ENCODE data around the gene BAMBI. TPM values are rescaled to one million over a fixed set of nuclear protein-coding genes. Genes with fewer than 3 reads are reported as not detected.

Gene BAMBI
- polyA plus RNA-seq, 1 experiment, result 6.0 TPM

GRCh38 chr10:28679581-28680357, 2.4 kb downstream of the BAMBI start:
- ChIA-PET POLR2A (interaction anchor here (0.6 kb wide), 2 partner anchors 10 to 307 kb away, joined by 4 to 5 read pairs; no protein-coding TSS in a partner anchor), CTCF (interaction anchor here (0.6 to 1.7 kb wide), 6 partner anchors 36 to 646 kb away, joined by 3 to 5 read pairs (median 3); no protein-coding TSS in a partner anchor)
- H3K4me3 ChIP-seq (ENCODE audit: low read depth, low read length), result no peak overlapping the region
- peaks cover 11% of the 10 kb centered on the region for H3K27me3 ChIP-seq (ENCODE audit: control insufficient read depth, insufficient read depth, low read length)
- no peak for DNase-seq (ENCODE audit: low read depth)
- no peak for TF ChIP-seq CTCF (IDR thresholded peaks at IDR 0.05; ENCODE audit: insufficient read depth, low read depth, low read length)
- H3K36me3 ChIP-seq (ENCODE audit: control insufficient read depth, insufficient read depth, low read length), result peaks cover 2% of the 10 kb centered on the region

DNA sequence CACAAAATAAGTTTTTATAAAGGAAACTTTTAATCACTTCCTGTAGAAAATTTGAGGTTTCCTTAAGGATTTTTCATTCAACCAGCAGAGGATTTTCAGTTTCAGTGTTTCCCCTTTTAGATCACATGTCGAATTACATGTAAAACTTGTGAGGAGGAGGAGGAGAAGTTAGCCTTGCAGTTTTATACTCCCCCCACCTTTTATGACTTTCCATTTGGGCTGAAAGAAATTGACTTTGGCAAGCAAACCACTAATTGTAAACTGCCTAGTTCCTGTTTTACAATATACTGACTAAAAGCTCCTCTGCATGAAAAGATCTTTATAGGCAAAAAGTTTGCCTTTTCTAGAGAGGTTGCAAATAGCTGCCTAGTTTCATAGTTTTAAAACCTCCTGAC, 3.0 kb downstream of the BAMBI start:
- no peak for DNase-seq (ENCODE audit: low read depth)
- H3K4me3 ChIP-seq (ENCODE audit: low read depth, low read length), result no peak overlapping the region

DNA sequence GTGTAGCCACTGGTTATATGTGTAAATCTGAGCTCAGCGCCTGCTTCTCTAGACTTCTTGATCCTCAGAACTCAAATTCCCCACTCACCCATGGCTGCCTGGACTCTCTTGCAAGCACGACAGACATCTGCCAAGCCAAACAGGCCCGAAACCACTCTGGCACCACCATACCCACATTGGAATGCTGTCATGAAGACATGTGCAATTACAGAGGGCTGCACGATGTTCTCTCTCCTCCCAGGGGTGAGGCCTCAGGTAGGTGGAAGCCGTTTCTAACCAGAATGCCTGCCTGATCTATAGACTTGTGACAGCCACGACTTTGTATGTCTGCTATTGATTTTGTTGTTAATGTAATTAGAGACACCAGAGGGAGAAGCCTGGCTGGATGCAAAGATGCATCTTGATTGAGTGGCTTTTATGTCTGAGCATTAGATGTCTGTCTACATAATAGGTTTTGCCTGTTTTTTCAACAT, 4.0 kb downstream of the BAMBI start:
- Histone ChIP-seq H3K36me3 (ENCODE audit: control insufficient read depth, insufficient read depth, low read length) (peaks cover 2% of the 10 kb centered on the region), H3K27me3 (ENCODE audit: control insufficient read depth, insufficient read depth, low read length) (peaks cover 5% of the 10 kb centered on the region), H3K4me3 (ENCODE audit: low read depth, low read length) (no peak overlapping the region)
- CTCF ChIA-PET, result interaction anchor here (1.0 to 1.7 kb wide), 5 partner anchors 18 to 448 kb away, joined by 3 to 5 read pairs (median 3); no protein-coding TSS in a partner anchor
- DNase-seq (ENCODE audit: low read depth), result no peak
- POLR2A ChIA-PET, result no interaction called here
- no peak for TF ChIP-seq CTCF (IDR thresholded peaks at IDR 0.05; ENCODE audit: insufficient read depth, low read depth, low read length)

More for the DNA sequence above, 3.0 kb downstream of the BAMBI start:
- ChIA-PET CTCF (interaction anchor here (1.0 to 1.7 kb wide), 3 partner anchors 17 to 449 kb away, joined by 3 to 5 read pairs (median 3); no protein-coding TSS in a partner anchor), POLR2A (interaction anchor here (0.6 kb wide), 2 partner anchors 10 to 306 kb away, joined by 4 to 5 read pairs; no protein-coding TSS in a partner anchor)
- Histone ChIP-seq H3K36me3 (ENCODE audit: control insufficient read depth, insufficient read depth, low read length) (peaks cover 2% of the 10 kb centered on the region), H3K27me3 (ENCODE audit: control insufficient read depth, insufficient read depth, low read length) (peaks cover 7% of the 10 kb centered on the region)
- no peak for TF ChIP-seq CTCF (IDR thresholded peaks at IDR 0.05; ENCODE audit: insufficient read depth, low read depth, low read length)

DNA sequence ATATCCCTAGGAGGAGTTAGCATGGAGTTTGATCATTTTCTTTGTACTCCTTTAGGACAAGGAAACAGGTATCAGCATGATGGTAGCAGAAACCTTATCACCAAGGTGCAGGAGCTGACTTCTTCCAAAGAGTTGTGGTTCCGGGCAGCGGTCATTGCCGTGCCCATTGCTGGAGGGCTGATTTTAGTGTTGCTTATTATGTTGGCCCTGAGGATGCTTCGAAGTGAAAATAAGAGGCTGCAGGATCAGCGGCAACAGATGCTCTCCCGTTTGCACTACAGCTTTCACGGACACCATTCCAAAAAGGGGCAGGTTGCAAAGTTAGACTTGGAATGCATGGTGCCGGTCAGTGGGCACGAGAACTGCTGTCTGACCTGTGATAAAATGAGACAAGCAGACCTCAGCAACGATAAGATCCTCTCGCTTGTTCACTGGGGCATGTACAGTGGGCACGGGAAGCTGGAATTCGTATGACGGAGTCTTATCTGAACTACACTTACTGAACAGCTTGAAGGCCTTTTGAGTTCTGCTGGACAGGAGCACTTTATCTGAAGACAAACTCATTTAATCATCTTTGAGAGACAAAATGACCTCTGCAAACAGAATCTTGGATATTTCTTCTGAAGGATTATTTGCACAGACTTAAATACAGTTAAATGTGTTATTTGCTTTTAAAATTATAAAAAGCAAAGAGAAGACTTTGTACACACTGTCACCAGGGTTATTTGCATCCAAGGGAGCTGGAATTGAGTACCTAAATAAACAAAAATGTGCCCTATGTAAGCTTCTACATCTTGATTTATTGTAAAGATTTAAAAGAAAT, 4.8 kb downstream of the BAMBI start:
- TF ChIP-seq CTCF (IDR thresholded peaks at IDR 0.05; ENCODE audit: insufficient read depth, low read depth, low read length), result no peak
- H3K27me3 ChIP-seq (ENCODE audit: control insufficient read depth, insufficient read depth, low read length), result no peaks in the 10 kb centered on the region
- DNase-seq (ENCODE audit: low read depth), result no peak
- H3K4me3 ChIP-seq (ENCODE audit: low read depth, low read length), result no peak overlapping the region
- peaks cover 2% of the 10 kb centered on the region for H3K36me3 ChIP-seq (ENCODE audit: control insufficient read depth, insufficient read depth, low read length)
- ChIA-PET CTCF (interaction anchor here (1.2 to 1.7 kb wide), 3 partner anchors 309 to 447 kb away, joined by 3 to 5 read pairs (median 5); no protein-coding TSS in a partner anchor), POLR2A (no interaction called here)

Measured in BJ (cell line).